Tibial artery (tissue), 4 donors: Measurements from ENCODE around the gene BTBD18.

ENCODE experiments used
- DNase-seq, 2 donors: peaks; one replicate each; pipeline ENCODE4 v3.0.0-alpha.2; 2019
- H3K27ac ChIP-seq, 2 donors: fragments of 200-600 bp; sonication (generic) in 1 of 2; 1 replicate in 1 of 2; 2 replicates in 1 of 2; pipeline ENCODE4 v1.5.1; 2018 to 2019; ENCODE audit warnings: mild to moderate bottlenecking in 1 of 2
- H3K27me3 ChIP-seq, 2 donors: fragments of 200-600 bp; sonication (generic) in 1 of 2; one replicate each; pipeline versions ENCODE4 v1.5.1 to v1.6.0; 2016 to 2019
- H3K36me3 ChIP-seq, 3 donors: fragments of 200-600 bp; sonication (generic) in 2 of 3; one replicate each; pipeline ENCODE4 v1.5.1; 2016 to 2019; ENCODE audit warnings: mild to moderate bottlenecking in 2 of 3
- H3K4me1 ChIP-seq, 4 donors: fragments of 200-600 bp; sonication (generic) in 2 of 4; 1 replicate in 3 of 4; 2 replicates in 1 of 4; pipeline ENCODE4 v1.5.1; 2016 to 2019
- H3K4me3 ChIP-seq, 2 donors: fragments of 200-600 bp; sonication (generic) in 1 of 2; 1 replicate in 1 of 2; 2 replicates in 1 of 2; pipeline ENCODE4 v1.5.1; 2018 to 2019; ENCODE audit warnings: mild to moderate bottlenecking in 2 of 2
- H3K9me3 ChIP-seq, 3 donors: fragments of 200-600 bp; sonication (generic) in 1 of 3; one replicate each; pipeline ENCODE4 v1.5.1; 2016 to 2019
- intact Hi-C: fragments of 100-400 bp; cut with DNase I; formaldehyde crosslinking; loops from one replicate; pipeline ENCODE4 v1.15.0; 2023; ENCODE audit warnings: low total_unique reads
- TF ChIP-seq, protein P1 (sequence below), 2 experiments: fragments of 200-600 bp in 1 of 2; fragments of 450-650 bp in 1 of 2; IDR thresholded peaks; one replicate each; pipeline ENCODE4 v1.5.1; 2017 to 2019; ENCODE audit warnings: antibody characterized with exemption in 2 of 2, mild to moderate bottlenecking in 1 of 2, moderate library complexity in 1 of 2

BTBD18 gene

DNA sequence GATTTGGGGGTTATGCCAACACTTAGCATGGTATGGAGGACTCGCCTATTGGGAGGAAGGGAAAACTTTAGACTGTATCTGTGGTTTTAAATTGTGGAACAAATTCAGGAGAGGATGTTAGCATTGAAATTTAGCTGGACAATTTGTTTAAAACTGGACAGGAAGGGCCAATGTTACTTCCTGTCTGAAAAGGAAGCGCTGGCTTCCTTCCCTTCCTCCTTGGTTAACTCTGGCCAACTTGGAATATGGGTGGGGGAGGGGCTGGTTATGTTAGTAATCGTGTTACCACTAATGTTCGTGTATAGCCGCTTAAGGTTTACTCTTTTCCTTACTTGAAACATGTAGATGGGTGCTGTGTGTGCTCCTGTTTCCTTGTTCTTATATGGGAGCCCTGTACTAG lies 23.9 kb upstream of the BTBD18 start:
- intact Hi-C loops = no loop called here
- Histone ChIP-seq H3K4me3 (no peak overlapping the region), H3K27me3 (no peaks in the 10 kb centered on the region), H3K9me3 (no peaks in the 10 kb centered on the region), H3K4me1 (peaks cover 7 to 93% (median 71%) of the 10 kb centered on the region in 4 donors), H3K27ac (peak overlapping the region; percentile 73 to 87), H3K36me3 (no peaks in the 10 kb centered on the region)
- peak in 1 of 2 donors; percentile 46 for DNase-seq
- TF ChIP-seq, protein P1, sequence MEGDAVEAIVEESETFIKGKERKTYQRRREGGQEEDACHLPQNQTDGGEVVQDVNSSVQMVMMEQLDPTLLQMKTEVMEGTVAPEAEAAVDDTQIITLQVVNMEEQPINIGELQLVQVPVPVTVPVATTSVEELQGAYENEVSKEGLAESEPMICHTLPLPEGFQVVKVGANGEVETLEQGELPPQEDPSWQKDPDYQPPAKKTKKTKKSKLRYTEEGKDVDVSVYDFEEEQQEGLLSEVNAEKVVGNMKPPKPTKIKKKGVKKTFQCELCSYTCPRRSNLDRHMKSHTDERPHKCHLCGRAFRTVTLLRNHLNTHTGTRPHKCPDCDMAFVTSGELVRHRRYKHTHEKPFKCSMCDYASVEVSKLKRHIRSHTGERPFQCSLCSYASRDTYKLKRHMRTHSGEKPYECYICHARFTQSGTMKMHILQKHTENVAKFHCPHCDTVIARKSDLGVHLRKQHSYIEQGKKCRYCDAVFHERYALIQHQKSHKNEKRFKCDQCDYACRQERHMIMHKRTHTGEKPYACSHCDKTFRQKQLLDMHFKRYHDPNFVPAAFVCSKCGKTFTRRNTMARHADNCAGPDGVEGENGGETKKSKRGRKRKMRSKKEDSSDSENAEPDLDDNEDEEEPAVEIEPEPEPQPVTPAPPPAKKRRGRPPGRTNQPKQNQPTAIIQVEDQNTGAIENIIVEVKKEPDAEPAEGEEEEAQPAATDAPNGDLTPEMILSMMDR (IDR thresholded peaks at IDR 0.05) = no peak

DNA sequence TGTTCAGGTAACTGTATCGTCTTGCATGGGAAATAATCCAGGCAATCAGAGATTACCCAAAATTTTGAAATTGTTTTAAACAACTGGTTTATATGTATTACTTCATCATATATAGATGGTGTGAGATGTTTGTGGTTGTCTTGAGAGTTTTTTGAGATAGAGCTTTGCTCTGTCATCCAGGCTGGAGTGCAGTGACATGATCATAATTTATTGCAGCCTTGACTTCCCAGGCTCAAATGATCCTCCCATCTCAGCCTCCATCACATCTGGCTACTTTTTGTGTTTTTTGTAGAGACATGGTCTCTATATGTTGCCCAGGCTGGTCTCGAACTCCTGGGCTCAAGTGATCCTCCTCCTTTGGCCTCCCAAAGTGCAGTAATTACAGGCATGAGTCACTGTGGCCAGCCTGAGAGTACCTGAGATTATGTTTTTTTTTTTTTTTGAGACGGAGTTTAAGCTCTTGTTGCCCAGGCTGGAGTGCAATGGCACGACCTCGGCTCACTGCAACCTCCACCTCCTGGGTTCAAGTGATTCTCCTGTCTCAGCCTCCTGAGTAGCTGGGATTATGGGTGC lies 21.5 kb upstream of the BTBD18 start:
- Histone ChIP-seq H3K4me1 (peaks cover 7 to 90% (median 59%) of the 10 kb centered on the region in 4 donors), H3K27me3 (no peaks in the 10 kb centered on the region), H3K9me3 (no peaks in the 10 kb centered on the region), H3K27ac (no peak overlapping the region), H3K36me3 (no peaks in the 10 kb centered on the region), H3K4me3 (no peak overlapping the region)
- no peak for DNase-seq
- intact Hi-C loops = no loop called here
- TF ChIP-seq, protein P1 (IDR thresholded peaks at IDR 0.05) = no peak

DNA sequence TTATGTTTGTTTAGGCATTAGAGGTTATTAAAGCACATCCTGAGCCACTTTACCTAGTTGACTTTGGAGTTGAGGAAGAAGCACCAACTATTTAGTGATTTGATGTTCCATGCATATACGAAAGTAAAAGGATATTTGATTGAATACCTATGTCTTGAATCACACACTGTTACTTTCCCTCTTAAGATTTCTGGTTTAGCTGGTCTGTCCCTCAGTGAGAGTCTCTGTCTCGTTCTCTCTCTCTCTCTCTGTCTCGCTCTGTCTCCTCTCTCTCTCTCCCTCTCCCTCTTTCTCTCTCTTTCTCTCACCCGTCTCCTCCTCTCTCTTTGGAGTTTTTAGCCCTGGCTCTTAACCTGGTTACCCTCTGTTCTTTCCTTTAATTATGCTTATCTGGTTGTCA lies 20.9 kb upstream of the BTBD18 start:
- H3K9me3 ChIP-seq = no peaks in the 10 kb centered on the region
- DNase-seq = no peak
- no peaks in the 10 kb centered on the region for H3K36me3 ChIP-seq
- no peak overlapping the region for H3K4me3 ChIP-seq
- intact Hi-C loops = no loop called here
- no peaks in the 10 kb centered on the region for H3K27me3 ChIP-seq
- TF ChIP-seq, protein P1 (IDR thresholded peaks at IDR 0.05) = no peak
- no peak overlapping the region for H3K27ac ChIP-seq
- peaks cover 6 to 90% (median 54%) of the 10 kb centered on the region in 4 donors for H3K4me1 ChIP-seq

DNA sequence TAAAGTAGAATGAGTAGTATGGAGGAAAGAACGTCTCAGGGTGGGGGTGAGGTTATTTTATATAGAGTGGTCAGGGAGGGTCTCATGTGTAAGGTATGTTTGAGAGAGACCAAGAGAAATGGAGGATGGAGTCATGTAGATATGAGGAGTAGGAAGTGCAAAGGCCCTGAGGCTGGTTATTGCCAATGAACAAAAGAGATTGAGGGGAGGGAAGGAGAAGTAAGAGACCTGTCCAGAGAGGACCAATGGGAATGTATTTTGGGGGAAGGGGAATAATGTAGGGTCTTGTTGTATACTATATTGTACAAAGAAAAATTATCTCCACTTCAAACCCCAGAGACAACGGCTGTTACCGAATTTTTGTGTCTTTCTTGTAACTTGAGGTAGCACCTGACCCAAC lies 19.7 kb upstream of the BTBD18 start:
- Histone ChIP-seq H3K4me3 (no peak overlapping the region), H3K9me3 (no peaks in the 10 kb centered on the region), H3K4me1 (peaks cover 0 to 90% (median 44%) of the 10 kb centered on the region in 4 donors), H3K27me3 (no peaks in the 10 kb centered on the region), H3K27ac (no peak overlapping the region), H3K36me3 (no peaks in the 10 kb centered on the region)
- TF ChIP-seq, protein P1 (IDR thresholded peaks at IDR 0.05) = no peak
- DNase-seq = no peak
- intact Hi-C loops = no loop called here

DNA sequence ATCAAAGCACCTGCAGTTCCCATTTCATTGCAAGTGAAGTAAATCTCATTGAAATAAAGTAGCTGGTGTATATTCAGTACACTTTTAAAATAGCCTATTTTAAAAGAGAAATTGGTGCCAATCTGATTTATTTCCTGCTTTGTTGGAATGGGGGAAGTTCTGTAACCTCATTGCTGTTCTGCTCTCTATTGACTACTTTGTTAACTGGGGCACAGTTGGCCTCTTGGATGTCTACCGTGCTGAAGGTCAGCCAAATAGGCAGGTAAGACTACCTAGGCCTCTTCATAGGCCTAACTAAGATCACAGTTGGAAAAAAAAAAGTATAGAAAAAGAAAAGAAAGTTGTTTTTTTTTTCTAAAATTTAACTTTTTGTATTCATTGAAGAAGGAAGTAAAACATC lies 19.2 kb upstream of the BTBD18 start:
- no peak overlapping the region for H3K4me3 ChIP-seq
- H3K27me3 ChIP-seq = no peaks in the 10 kb centered on the region
- TF ChIP-seq, protein P1 (IDR thresholded peaks at IDR 0.05) = no peak
- no peaks in the 10 kb centered on the region for H3K9me3 ChIP-seq
- H3K27ac ChIP-seq = no peak overlapping the region
- no peak for DNase-seq
- H3K4me1 ChIP-seq = peaks cover 0 to 90% (median 43%) of the 10 kb centered on the region in 4 donors
- intact Hi-C loops = no loop called here
- H3K36me3 ChIP-seq = no peaks in the 10 kb centered on the region
